GM12878 (cell line): ENCODE results near the gene TKFC. TPM values are rescaled to one million over a fixed set of nuclear protein-coding genes. Genes with fewer than 3 reads are reported as not detected.

ENCODE experiments used
- ATF2 ChIP-seq: IDR thresholded peaks from 2 replicates; pipeline ENCODE4 v1.6.1; 2012; ENCODE audit warnings: low read length, inconsistent platforms
- CHD4 ChIP-seq: fragments of 200-600 bp; sonication (generic); IDR thresholded peaks from 2 replicates; pipeline ENCODE4 v1.6.1; 2016; ENCODE audit warnings: mild to moderate bottlenecking
- DPF2 ChIP-seq: fragments of 450-650 bp; IDR thresholded peaks from 2 replicates; pipeline ENCODE4 v1.6.1; 2017; ENCODE audit warnings: mild to moderate bottlenecking
- E2F8 ChIP-seq: fragments of 450-650 bp; IDR thresholded peaks from 2 replicates; pipeline ENCODE4 v1.6.1; 2018; ENCODE audit warnings: mild to moderate bottlenecking, low read depth, moderate library complexity; ENCODE audit not compliant: partially characterized antibody
- ELK1 ChIP-seq: IDR thresholded peaks from 2 replicates; pipeline ENCODE4 v1.6.1; 2012; ENCODE audit warnings: low read depth, low read length, improper control_type of control experiment
- MEF2A ChIP-seq: IDR thresholded peaks from 2 replicates; pipeline ENCODE4 v1.6.1; 2011; ENCODE audit warnings: low read depth, mild to moderate bottlenecking, low read length, moderate library complexity; ENCODE audit not compliant: insufficient read depth
- MXI1 ChIP-seq: fragments of 150-350 bp; IDR thresholded peaks from 2 replicates; pipeline ENCODE4 v1.6.1; 2011; ENCODE audit warnings: low read depth, mild to moderate bottlenecking, inconsistent platforms, low read length, improper control_type of control experiment
- MYC ChIP-seq: IDR thresholded peaks from 2 replicates; pipeline ENCODE4 v1.6.1; 2011; ENCODE audit warnings: mild to moderate bottlenecking, low read length, moderate library complexity, inconsistent platforms; ENCODE audit not compliant: insufficient read depth, insufficient replicate concordance, insufficient read length, severe bottlenecking
- PML ChIP-seq: IDR thresholded peaks from 2 replicates; pipeline ENCODE4 v1.6.1; 2012; ENCODE audit warnings: low read length, inconsistent platforms
- REST ChIP-seq: IDR thresholded peaks from 2 replicates; pipeline ENCODE4 v1.6.1; 2012; ENCODE audit warnings: mild to moderate bottlenecking, low read depth, low read length
- SKIL ChIP-seq: fragments of 450-650 bp; IDR thresholded peaks from 2 replicates; pipeline ENCODE4 v1.6.1; 2017; ENCODE audit warnings: mild to moderate bottlenecking, low read depth, inconsistent platforms; ENCODE audit not compliant: poor library complexity, severe bottlenecking
- SMC3 ChIP-seq: IDR thresholded peaks from 2 replicates; pipeline ENCODE4 v1.6.1; 2011; ENCODE audit warnings: low read length, improper control_type of control experiment, borderline replicate concordance
- USF2 ChIP-seq: IDR thresholded peaks from 2 replicates; pipeline ENCODE4 v1.6.1; 2011; ENCODE audit warnings: low read depth, low read length, improper control_type of control experiment, borderline replicate concordance
- ZNF274 ChIP-seq: IDR thresholded peaks from one replicate; pipeline ENCODE4 v1.8.0; 2011; ENCODE audit not compliant: insufficient read length, insufficient read depth
- ZZZ3 ChIP-seq: IDR thresholded peaks from 2 replicates; pipeline ENCODE4 v1.6.1; 2011; ENCODE audit warnings: low read depth; ENCODE audit not compliant: control insufficient read depth, insufficient read length
- polyA plus RNA-seq, 11 experiments: library from polyadenylated mRNA; depleted of rRNA in 4 of 11; unstranded in 6 of 11; stranded (reverse) in 5 of 11; fragments of >200 nt; fragmentation: Nextera tagmentation in 4 of 11; fragmentation: Illumina TruSeq in 1 of 11; extraction: Ambion mirVana in 4 of 11; extraction: Trizol in 1 of 11; gene quantifications; 1 replicate in 1 of 11; 2 replicates in 10 of 11; pipeline versions ENCODE4 v1.2.1 to v1.2.3, GENCODE V29; 2011 to 2016; ENCODE audit warnings: inconsistent platforms in 2 of 11, missing spikeins in 2 of 11, low read depth in 1 of 11
- total RNA-seq, 4 experiments: library from RNA; depleted of rRNA in 3 of 4; stranded (reverse); fragments of >200 nt in 3 of 4; fragmentation: Illumina TruSeq in 1 of 4; extraction: Trizol in 1 of 4; gene quantifications; 2 replicates each; pipeline versions ENCODE4 v1.2.1 to v1.2.3, GENCODE V29; 2013 to 2021

The TKFC gene
- total and polyA plus RNA-seq, 10 of the 15 experiments (the other 5 are each of a cell fraction or from before 2014, with no cell fraction given), result 2.4 to 113 (median 59.0) TPM

- no peak for TF ChIP-seq E2F8
- TF ChIP-seq ATF2, result no peak
- no peak for TF ChIP-seq SMC3
- TF ChIP-seq ZZZ3, result no peak
- no peak for TF ChIP-seq ZNF274
- TF ChIP-seq USF2, result no peak
- TF ChIP-seq MYC, result peak; percentile 77
- TF ChIP-seq PML, result peak; percentile 82; the same call in 1 of the 2 replicates
- peak; percentile 66 for TF ChIP-seq DPF2
- no peak; the same call in 1 of the 2 replicates for TF ChIP-seq MEF2A
- no peak for TF ChIP-seq REST
- TF ChIP-seq ELK1, result peak; percentile 37; the same call in 1 of the 2 replicates
- no peak for TF ChIP-seq CHD4
- TF ChIP-seq MXI1, result peak; percentile 93
- no peak for TF ChIP-seq SKIL
These were observed at the start of gene TKFC, which contains the start of gene DDB1 (continued) for GRCh38 chr11:61332797-61333549.
